ENCODE results near the gene ZBTB9.

- TF ChIP-seq, protein P1, sequence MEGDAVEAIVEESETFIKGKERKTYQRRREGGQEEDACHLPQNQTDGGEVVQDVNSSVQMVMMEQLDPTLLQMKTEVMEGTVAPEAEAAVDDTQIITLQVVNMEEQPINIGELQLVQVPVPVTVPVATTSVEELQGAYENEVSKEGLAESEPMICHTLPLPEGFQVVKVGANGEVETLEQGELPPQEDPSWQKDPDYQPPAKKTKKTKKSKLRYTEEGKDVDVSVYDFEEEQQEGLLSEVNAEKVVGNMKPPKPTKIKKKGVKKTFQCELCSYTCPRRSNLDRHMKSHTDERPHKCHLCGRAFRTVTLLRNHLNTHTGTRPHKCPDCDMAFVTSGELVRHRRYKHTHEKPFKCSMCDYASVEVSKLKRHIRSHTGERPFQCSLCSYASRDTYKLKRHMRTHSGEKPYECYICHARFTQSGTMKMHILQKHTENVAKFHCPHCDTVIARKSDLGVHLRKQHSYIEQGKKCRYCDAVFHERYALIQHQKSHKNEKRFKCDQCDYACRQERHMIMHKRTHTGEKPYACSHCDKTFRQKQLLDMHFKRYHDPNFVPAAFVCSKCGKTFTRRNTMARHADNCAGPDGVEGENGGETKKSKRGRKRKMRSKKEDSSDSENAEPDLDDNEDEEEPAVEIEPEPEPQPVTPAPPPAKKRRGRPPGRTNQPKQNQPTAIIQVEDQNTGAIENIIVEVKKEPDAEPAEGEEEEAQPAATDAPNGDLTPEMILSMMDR (IDR thresholded peaks at IDR 0.05) = no peak
- no peak for TF ChIP-seq POLR2A (IDR thresholded peaks at IDR 0.05)
Observed at GRCh38 chr6:33421344-33421643, 33.1 kb upstream of the ZBTB9 start.

Measured in uterus (tissue), 2 donors.